HepG2 (cell line): ENCODE data around the gene CDK2. TPM values are rescaled to one million over a fixed set of nuclear protein-coding genes. Genes with fewer than 3 reads are reported as not detected.

Experiments
- CHCHD3 ChIP-seq: sonication (generic); formaldehyde crosslinking; IDR thresholded peaks from 2 replicates; pipeline ENCODE4 v1.8.0; 2022; ENCODE audit warnings: mild to moderate bottlenecking, missing genetic modification reagents, moderate library complexity
- NCOA1 ChIP-seq: sonication (generic); formaldehyde crosslinking; IDR thresholded peaks from 2 replicates; pipeline ENCODE4 v1.9.0; 2021; ENCODE audit warnings: missing genetic modification reagents
- POLR2A ChIP-seq, 2 experiments: IDR thresholded peaks; 2 replicates each; pipeline ENCODE4 v1.6.1; 2011; ENCODE audit warnings: low read depth in 2 of 2, low read length in 2 of 2, mild to moderate bottlenecking in 1 of 2, moderate library complexity in 1 of 2; ENCODE audit not compliant: insufficient read depth in 1 of 2
- POLR2G ChIP-seq: fragments of 200-400 bp; formaldehyde crosslinking; IDR thresholded peaks from 2 replicates; pipeline ENCODE4 v1.6.1; 2018; ENCODE audit warnings: mild to moderate bottlenecking, low read depth, low read length, moderate library complexity
- PTBP1 ChIP-seq: fragments of 200-400 bp; formaldehyde crosslinking; IDR thresholded peaks from 2 replicates; pipeline ENCODE4 v1.6.1; 2018; ENCODE audit warnings: low read length, low read depth; ENCODE audit not compliant: poor library complexity, severe bottlenecking
- SNAI1 ChIP-seq: sonication (generic); formaldehyde crosslinking; IDR thresholded peaks from 2 replicates; pipeline ENCODE4 v1.5.0; 2020; ENCODE audit warnings: mild to moderate bottlenecking, missing genetic modification reagents, borderline replicate concordance
- ZNF33B ChIP-seq: sonication (generic); formaldehyde crosslinking; IDR thresholded peaks from 2 replicates; pipeline ENCODE4 v1.5.1; 2020; ENCODE audit warnings: mild to moderate bottlenecking, missing genetic modification reagents
- ZNF446 ChIP-seq: sonication (generic); formaldehyde crosslinking; IDR thresholded peaks from 2 replicates; pipeline ENCODE4 v1.5.0; 2020; ENCODE audit warnings: mild to moderate bottlenecking, missing genetic modification reagents
- ZNF746 ChIP-seq: sonication (generic); formaldehyde crosslinking; IDR thresholded peaks from 2 replicates; pipeline ENCODE4 v1.8.0; 2022; ENCODE audit warnings: mild to moderate bottlenecking, missing genetic modification reagents
- ZNF790 ChIP-seq: sonication (generic); formaldehyde crosslinking; IDR thresholded peaks from 2 replicates; pipeline ENCODE4 v1.8.0; 2022; ENCODE audit warnings: missing genetic modification reagents, mild to moderate bottlenecking, borderline replicate concordance
- polyA plus RNA-seq, 8 experiments: library from polyadenylated mRNA; depleted of rRNA in 3 of 8; stranded (reverse) in 7 of 8; unstranded in 1 of 8; fragments of >200 nt; fragmentation: Illumina TruSeq in 4 of 8; extraction: Trizol in 4 of 8; gene quantifications; 2 replicates each; pipeline versions ENCODE4 v1.2.1 to v1.2.3, GENCODE V29; 2011 to 2016; ENCODE audit warnings: low read depth in 4 of 8, missing spikeins in 1 of 8, mixed read lengths in 1 of 8; ENCODE audit not compliant: insufficient read depth in 1 of 8
- total RNA-seq, 5 experiments: library from RNA; depleted of rRNA; stranded (reverse); fragments of >200 nt; fragmentation: Illumina TruSeq; extraction: Trizol; gene quantifications; 2 replicates each; pipeline ENCODE4 v1.2.3, GENCODE V29; 2016; ENCODE audit warnings: low read depth in 1 of 5
- TF ChIP-seq, protein P1 (sequence below): sonication (generic); formaldehyde crosslinking; IDR thresholded peaks from one replicate; pipeline ENCODE4 v1.5.1; 2020; ENCODE audit warnings: mild to moderate bottlenecking, missing genetic modification reagents; ENCODE audit errors: not compliant biosample characterization
- TF ChIP-seq, protein P2 (sequence below): sonication (generic); formaldehyde crosslinking; IDR thresholded peaks from 2 replicates; pipeline ENCODE4 v1.5.1; 2020; ENCODE audit warnings: missing genetic modification reagents, mild to moderate bottlenecking, borderline replicate concordance
- TF ChIP-seq, protein P3 (sequence below): fragments of 450-650 bp; IDR thresholded peaks from 2 replicates; pipeline ENCODE4 v1.6.1; 2017
- TF ChIP-seq, protein P4 (sequence below): sonication (generic); formaldehyde crosslinking; IDR thresholded peaks from 2 replicates; pipeline ENCODE4 v1.4.0; 2020; ENCODE audit warnings: missing genetic modification reagents

The CDK2 gene
- total and polyA plus RNA-seq, 2 of the 13 experiments (the other 11 are each of a cell fraction or from before 2014, with no cell fraction given), result 47.5 to 52.6 TPM

DNA sequence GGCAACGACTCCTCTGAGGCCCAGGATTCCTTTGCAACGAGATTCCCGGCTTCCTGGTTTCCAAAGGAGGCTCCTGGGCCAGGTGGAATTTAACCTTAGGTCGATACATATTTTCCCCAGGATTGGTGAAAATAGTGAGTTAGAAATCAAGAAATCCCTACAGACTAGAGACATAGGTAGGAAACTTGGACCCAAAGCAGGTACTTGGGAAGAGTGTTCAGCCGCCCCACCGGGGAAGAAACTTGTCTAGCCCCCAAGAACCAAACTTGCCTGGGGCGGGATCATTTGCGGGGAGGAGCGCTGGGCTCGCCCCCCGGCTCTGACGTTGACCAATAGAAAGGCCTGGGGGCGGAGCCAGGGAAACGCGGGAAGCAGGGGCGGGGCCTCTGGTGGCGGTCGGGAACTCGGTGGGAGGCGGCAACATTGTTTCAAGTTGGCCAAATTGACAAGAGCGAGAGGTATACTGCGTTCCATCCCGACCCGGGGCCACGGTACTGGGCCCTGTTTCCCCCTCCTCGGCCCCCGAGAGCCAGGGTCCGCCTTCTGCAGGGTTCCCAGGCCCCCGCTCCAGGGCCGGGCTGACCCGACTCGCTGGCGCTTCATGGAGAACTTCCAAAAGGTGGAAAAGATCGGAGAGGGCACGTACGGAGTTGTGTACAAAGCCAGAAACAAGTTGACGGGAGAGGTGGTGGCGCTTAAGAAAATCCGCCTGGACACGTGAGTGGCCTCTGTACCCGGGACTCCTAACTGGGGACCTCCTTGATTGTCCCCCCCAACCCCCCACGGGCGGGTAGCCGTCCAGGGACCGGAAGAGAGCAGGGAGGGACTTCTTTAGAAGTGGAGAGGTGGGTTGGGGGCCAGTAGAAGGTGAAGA is at the start of gene CDK2 (continued):
- TF ChIP-seq, protein P1, sequence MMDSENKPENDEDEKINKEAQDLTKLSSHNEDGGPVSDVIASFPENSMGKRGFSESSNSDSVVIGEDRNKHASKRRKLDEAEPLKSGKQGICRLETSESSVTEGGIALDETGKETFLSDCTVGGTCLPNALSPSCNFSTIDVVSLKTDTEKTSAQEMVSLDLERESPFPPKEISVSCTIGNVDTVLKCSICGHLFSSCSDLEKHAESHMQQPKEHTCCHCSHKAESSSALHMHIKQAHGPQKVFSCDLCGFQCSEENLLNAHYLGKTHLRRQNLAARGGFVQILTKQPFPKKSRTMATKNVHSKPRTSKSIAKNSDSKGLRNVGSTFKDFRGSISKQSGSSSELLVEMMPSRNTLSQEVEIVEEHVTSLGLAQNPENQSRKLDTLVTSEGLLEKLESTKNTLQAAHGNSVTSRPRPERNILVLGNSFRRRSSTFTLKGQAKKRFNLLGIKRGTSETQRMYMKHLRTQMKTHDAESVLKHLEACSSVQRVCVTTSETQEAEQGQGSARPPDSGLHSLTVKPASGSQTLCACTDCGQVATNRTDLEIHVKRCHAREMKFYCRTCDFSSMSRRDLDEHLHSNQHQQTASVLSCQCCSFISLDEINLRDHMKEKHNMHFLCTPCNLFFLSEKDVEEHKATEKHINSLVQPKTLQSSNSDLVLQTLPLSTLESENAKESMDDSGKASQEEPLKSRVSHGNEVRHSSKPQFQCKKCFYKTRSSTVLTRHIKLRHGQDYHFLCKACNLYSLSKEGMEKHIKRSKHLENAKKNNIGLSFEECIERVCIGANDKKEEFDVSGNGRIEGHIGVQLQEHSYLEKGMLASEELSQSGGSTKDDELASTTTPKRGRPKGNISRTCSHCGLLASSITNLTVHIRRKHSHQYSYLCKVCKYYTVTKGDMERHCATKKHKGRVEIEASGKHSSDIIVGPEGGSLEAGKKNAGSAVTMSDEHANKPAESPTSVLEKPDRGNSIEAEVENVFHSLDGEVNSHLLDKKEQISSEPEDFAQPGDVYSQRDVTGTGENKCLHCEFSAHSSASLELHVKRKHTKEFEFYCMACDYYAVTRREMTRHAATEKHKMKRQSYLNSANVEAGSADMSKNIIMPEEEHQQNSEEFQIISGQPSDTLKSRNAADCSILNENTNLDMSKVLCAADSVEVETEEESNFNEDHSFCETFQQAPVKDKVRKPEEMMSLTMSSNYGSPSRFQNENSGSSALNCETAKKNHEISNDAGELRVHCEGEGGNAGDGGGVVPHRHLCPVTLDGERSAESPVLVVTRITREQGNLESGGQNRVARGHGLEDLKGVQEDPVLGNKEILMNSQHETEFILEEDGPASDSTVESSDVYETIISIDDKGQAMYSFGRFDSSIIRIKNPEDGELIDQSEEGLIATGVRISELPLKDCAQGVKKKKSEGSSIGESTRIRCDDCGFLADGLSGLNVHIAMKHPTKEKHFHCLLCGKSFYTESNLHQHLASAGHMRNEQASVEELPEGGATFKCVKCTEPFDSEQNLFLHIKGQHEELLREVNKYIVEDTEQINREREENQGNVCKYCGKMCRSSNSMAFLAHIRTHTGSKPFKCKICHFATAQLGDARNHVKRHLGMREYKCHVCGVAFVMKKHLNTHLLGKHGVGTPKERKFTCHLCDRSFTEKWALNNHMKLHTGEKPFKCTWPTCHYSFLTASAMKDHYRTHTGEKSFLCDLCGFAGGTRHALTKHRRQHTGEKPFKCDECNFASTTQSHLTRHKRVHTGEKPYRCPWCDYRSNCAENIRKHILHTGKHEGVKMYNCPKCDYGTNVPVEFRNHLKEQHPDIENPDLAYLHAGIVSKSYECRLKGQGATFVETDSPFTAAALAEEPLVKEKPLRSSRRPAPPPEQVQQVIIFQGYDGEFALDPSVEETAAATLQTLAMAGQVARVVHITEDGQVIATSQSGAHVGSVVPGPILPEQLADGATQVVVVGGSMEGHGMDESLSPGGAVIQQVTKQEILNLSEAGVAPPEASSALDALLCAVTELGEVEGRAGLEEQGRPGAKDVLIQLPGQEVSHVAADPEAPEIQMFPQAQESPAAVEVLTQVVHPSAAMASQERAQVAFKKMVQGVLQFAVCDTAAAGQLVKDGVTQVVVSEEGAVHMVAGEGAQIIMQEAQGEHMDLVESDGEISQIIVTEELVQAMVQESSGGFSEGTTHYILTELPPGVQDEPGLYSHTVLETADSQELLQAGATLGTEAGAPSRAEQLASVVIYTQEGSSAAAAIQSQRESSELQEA (CRISPR knock-in tag), result no peak
- TF ChIP-seq POLR2G (peak; percentile 72; the same call in 1 of the 2 replicates), SNAI1 (0 out of 2 replicates have a peak, but pooled peaks have one; percentile 47), PTBP1 (no peak), CHCHD3 (no peak), ZNF33B (CRISPR knock-in tag) (no peak), POLR2A (IDR thresholded peaks at IDR 0.05; ENCODE audit: insufficient read depth in 1 of 2, low read depth in 2 of 2, low read length in 2 of 2) (peak; percentile 34 to 73; a peak in 2 of 4 replicates), ZNF790 (CRISPR knock-in tag) (no peak), ZNF446 (CRISPR knock-in tag) (no peak), NCOA1 (CRISPR knock-in tag) (no peak), ZNF746 (no peak)
- TF ChIP-seq, protein P2, sequence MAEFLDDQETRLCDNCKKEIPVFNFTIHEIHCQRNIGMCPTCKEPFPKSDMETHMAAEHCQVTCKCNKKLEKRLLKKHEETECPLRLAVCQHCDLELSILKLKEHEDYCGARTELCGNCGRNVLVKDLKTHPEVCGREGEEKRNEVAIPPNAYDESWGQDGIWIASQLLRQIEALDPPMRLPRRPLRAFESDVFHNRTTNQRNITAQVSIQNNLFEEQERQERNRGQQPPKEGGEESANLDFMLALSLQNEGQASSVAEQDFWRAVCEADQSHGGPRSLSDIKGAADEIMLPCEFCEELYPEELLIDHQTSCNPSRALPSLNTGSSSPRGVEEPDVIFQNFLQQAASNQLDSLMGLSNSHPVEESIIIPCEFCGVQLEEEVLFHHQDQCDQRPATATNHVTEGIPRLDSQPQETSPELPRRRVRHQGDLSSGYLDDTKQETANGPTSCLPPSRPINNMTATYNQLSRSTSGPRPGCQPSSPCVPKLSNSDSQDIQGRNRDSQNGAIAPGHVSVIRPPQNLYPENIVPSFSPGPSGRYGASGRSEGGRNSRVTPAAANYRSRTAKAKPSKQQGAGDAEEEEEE (CRISPR knock-in tag), result no peak
- TF ChIP-seq, protein P3, sequence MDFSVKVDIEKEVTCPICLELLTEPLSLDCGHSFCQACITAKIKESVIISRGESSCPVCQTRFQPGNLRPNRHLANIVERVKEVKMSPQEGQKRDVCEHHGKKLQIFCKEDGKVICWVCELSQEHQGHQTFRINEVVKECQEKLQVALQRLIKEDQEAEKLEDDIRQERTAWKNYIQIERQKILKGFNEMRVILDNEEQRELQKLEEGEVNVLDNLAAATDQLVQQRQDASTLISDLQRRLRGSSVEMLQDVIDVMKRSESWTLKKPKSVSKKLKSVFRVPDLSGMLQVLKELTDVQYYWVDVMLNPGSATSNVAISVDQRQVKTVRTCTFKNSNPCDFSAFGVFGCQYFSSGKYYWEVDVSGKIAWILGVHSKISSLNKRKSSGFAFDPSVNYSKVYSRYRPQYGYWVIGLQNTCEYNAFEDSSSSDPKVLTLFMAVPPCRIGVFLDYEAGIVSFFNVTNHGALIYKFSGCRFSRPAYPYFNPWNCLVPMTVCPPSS, result no peak
- TF ChIP-seq, protein P4, sequence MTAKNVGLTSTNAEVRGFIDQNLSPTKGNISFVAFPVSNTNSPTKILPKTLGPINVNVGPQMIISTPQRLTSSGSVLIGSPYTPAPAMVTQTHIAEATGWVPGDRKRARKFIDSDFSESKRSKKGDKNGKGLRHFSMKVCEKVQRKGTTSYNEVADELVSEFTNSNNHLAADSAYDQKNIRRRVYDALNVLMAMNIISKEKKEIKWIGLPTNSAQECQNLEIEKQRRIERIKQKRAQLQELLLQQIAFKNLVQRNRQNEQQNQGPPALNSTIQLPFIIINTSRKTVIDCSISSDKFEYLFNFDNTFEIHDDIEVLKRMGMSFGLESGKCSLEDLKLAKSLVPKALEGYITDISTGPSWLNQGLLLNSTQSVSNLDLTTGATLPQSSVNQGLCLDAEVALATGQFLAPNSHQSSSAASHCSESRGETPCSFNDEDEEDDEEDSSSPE, result peak; percentile 92
